Ovary (tissue), 9 donors: ENCODE results near the gene RPL38. TPM values are rescaled to one million over a fixed set of nuclear protein-coding genes. Genes with fewer than 3 reads are reported as not detected.

ENCODE experiments used
- DNase-seq, 5 donors: peaks; one replicate each; pipeline ENCODE4 v3.0.0-alpha.2; 2019 to 2020
- H3K27ac ChIP-seq, 2 donors: fragments of 200-600 bp; one replicate each; pipeline versions ENCODE4 v1.5.1 to v1.8.0; 2019 to 2022
- H3K27me3 ChIP-seq: fragments of 200-600 bp; one replicate; pipeline ENCODE4 v1.8.0; 2022
- H3K36me3 ChIP-seq: fragments of 200-600 bp; sonication (generic); one replicate; pipeline ENCODE4 v1.5.1; 2019
- H3K4me1 ChIP-seq: one replicate; pipeline ENCODE4 v1.8.1; 2013; ENCODE audit warnings: mild to moderate bottlenecking, moderate library complexity; ENCODE audit not compliant: insufficient read depth
- H3K4me3 ChIP-seq: fragments of 200-600 bp; sonication (generic); one replicate; pipeline ENCODE4 v1.5.1; 2017
- H3K9me3 ChIP-seq, 2 donors: fragments of 200-600 bp in 1 of 2; sonication (generic) in 1 of 2; one replicate each; pipeline versions ENCODE4 v1.5.1 to v1.8.1; 2013 to 2019; ENCODE audit warnings: mild to moderate bottlenecking in 1 of 2, moderate library complexity in 1 of 2
- EP300 ChIP-seq: sonication (generic); formaldehyde crosslinking; IDR thresholded peaks from one replicate; pipeline ENCODE4 v1.6.1; 2017; ENCODE audit warnings: antibody characterized with exemption
- POLR2A ChIP-seq: fragments of 450-650 bp; IDR thresholded peaks from one replicate; pipeline ENCODE4 v1.6.1; 2017; ENCODE audit warnings: antibody characterized with exemption, mild to moderate bottlenecking, moderate library complexity
- WGBS, 3 donors: extraction: QIAGEN DNeasy Blood & Tissue Kit in 1 of 3; methylation state at CpG; one replicate each; pipeline versions ENCODE4 v1.1.5 to v1.1.7; 2013 to 2017; 5-methylcytosine and 5-hydroxymethylcytosine counted together
- intact Hi-C, 4 donors: fragments of 100-400 bp; cut with DNase I; formaldehyde crosslinking; loops; one replicate each; pipeline versions ENCODE4 v1.11.0 to v1.15.1; 2022 to 2023
- polyA plus RNA-seq, 2 donors: library from polyadenylated mRNA; stranded (reverse); fragments of 200-250 nt in 1 of 2; fragments of 350-450 nt in 1 of 2; fragmentation: Illumina TruSeq in 1 of 2; extraction: RNeasy Lipid Tissue Mini Kit (QIAGEN cat#74804) in 1 of 2; gene quantifications; one replicate each; pipeline ENCODE4 v1.2.3, GENCODE V29; 2013 to 2014
- total RNA-seq, 7 donors: library from RNA; depleted of rRNA in 2 of 7; stranded (reverse); fragments of >200 nt in 2 of 7; fragmentation: NEBNext Ultra II Directional in 3 of 7; extraction: Animal tissue kit (Norgen Biotek cat#: 25700) in 3 of 7; gene quantifications; one replicate each; pipeline versions ENCODE4 v1.1.0 to v1.2.4, GENCODE V29; 2016 to 2023
- TF ChIP-seq, protein P1 (sequence below), 3 donors: fragments of 450-650 bp in 2 of 3; fragments of 200-600 bp in 1 of 3; IDR thresholded peaks; one replicate each; pipeline versions ENCODE4 v1.5.1 to v1.8.0; 2016 to 2022; ENCODE audit warnings: antibody characterized with exemption in 3 of 3, mild to moderate bottlenecking in 1 of 3
- donor health status: DM: no; HTN: no; CAD: no; lungs with moderate emphysema.
- donor health status: DM: no; HTN: no; CAD: no.
- donor health status: Bipolar disorder and iron deficiency.
- donor health status: DM: yes; HTN: yes; CAD: no.
- donor health status: DM: no; HTN: no; CAD: no.
- donor health status: DM: yes; HTN: yes; CAD: no.

The RPL38 gene
- total and polyA plus RNA-seq, 9 donors, result 861 to 2,696 (median 1,849) TPM

DNA sequence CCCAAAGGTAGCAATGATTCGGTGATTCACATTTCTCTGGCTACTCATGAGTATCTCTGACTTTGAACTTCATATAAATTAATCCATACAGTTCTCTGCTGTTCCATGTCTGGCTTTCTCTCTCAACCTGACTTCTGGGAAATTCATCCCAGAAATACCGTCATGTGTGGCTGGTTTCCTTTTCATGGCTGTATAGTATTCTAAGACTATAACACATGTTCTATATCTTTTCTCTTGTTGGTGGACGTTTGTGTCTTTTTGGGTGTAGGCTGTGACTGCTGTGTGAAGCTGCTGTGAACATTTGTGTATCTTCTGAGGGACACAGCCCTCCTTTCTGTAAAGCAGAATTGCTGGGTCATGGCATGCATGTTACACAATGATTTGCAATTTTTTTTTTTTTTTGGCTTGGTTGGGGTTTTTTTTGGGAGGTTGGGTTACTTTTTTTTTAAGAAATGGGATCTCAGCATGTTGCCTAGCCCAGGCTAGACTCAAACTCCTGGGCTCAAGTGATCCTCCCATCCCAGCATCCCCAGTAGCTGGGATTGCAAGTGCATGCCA, 16.2 kb downstream of the RPL38 start:
- Histone ChIP-seq H3K27me3 (no peaks in the 10 kb centered on the region), H3K4me1 (peaks cover under 1% of the 10 kb centered on the region), H3K4me3 (no peak overlapping the region), H3K9me3 (no peaks in the 10 kb centered on the region), H3K27ac (no peak overlapping the region), H3K36me3 (no peaks in the 10 kb centered on the region)
- WGBS, 3 donors, result 86 to 92% (median 91%) methylated on average over 3 of the region's 3 CpGs
- DNase-seq, result no peak
- TF ChIP-seq EP300, result no peak
- no peak for TF ChIP-seq POLR2A
- TF ChIP-seq, protein P1, sequence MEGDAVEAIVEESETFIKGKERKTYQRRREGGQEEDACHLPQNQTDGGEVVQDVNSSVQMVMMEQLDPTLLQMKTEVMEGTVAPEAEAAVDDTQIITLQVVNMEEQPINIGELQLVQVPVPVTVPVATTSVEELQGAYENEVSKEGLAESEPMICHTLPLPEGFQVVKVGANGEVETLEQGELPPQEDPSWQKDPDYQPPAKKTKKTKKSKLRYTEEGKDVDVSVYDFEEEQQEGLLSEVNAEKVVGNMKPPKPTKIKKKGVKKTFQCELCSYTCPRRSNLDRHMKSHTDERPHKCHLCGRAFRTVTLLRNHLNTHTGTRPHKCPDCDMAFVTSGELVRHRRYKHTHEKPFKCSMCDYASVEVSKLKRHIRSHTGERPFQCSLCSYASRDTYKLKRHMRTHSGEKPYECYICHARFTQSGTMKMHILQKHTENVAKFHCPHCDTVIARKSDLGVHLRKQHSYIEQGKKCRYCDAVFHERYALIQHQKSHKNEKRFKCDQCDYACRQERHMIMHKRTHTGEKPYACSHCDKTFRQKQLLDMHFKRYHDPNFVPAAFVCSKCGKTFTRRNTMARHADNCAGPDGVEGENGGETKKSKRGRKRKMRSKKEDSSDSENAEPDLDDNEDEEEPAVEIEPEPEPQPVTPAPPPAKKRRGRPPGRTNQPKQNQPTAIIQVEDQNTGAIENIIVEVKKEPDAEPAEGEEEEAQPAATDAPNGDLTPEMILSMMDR (IDR thresholded peaks at IDR 0.05), result no peak
- intact Hi-C loops, result loop anchor here in 2 of 4 donors (10.0 kb wide), 2 partner anchors 135 to 525 kb away; partner anchors contain the start of gene NHERF1 (in 1 of the 2)

DNA sequence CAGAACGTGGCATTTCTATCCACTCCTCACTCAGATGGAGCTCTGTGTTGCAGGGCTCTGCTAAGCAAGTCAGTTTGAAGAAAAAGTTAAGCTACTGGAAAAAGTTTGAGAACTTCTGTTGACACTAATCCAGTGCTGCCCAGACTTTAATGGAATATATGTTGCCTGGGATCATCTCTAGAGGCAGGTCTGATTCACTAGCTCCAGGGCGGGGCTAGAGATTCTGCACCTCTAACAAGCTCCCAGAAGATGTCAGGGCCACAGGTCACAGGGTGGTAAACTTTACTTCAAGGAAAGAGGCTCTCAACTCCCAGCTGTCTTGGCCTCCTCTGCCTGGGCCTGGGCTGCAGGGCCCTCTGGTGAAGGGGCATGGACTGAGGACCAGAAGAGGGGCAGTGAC, 16.7 kb downstream of the RPL38 start:
- WGBS, 3 donors, result 93 to 100% (median 94%) methylated on average over 2 of the region's 2 CpGs
- Histone ChIP-seq H3K36me3 (no peaks in the 10 kb centered on the region), H3K9me3 (no peaks in the 10 kb centered on the region), H3K27ac (no peak overlapping the region), H3K4me3 (no peak overlapping the region), H3K4me1 (no peaks in the 10 kb centered on the region), H3K27me3 (no peaks in the 10 kb centered on the region)
- intact Hi-C loops, result no loop called here
- TF ChIP-seq, protein P1 (IDR thresholded peaks at IDR 0.05), result no peak
- TF ChIP-seq EP300, result no peak
- TF ChIP-seq POLR2A, result no peak
- DNase-seq, result no peak

GRCh38 chr17:74220946-74221818, 17.7 kb downstream of the RPL38 start:
- no peak for TF ChIP-seq EP300
- no peak for TF ChIP-seq POLR2A
- TF ChIP-seq, protein P1 (IDR thresholded peaks at IDR 0.05), result no peak
- no peaks in the 10 kb centered on the region for H3K36me3 ChIP-seq
- no peak for DNase-seq
- no peaks in the 10 kb centered on the region for H3K4me1 ChIP-seq
- WGBS, 3 donors, result 95 to 97% (median 96%) methylated on average over 16 of the region's 16 CpGs
- H3K4me3 ChIP-seq, result no peak overlapping the region
- no peaks in the 10 kb centered on the region for H3K27me3 ChIP-seq
- no peaks in the 10 kb centered on the region for H3K9me3 ChIP-seq
- intact Hi-C loops, result no loop called here
- H3K27ac ChIP-seq, result no peak overlapping the region

- DNase-seq, result no peak
- intact Hi-C loops, result no loop called here
- WGBS, 3 donors, result 93 to 94% (median 94%) methylated on average over 13 of the region's 13 CpGs
- no peak overlapping the region for H3K4me3 ChIP-seq
- no peaks in the 10 kb centered on the region for H3K36me3 ChIP-seq
- no peak for TF ChIP-seq EP300
- TF ChIP-seq, protein P1 (IDR thresholded peaks at IDR 0.05), result no peak
- TF ChIP-seq POLR2A, result no peak
- H3K27me3 ChIP-seq, result no peaks in the 10 kb centered on the region
- no peaks in the 10 kb centered on the region for H3K9me3 ChIP-seq
- no peak overlapping the region for H3K27ac ChIP-seq
- no peaks in the 10 kb centered on the region for H3K4me1 ChIP-seq
Measured at GRCh38 chr17:74222399-74222798, 18.9 kb downstream of the RPL38 start.
